Endothelial cell of umbilical vein (primary cell): Measurements from ENCODE around the gene IQGAP2. TPM values are rescaled to one million over a fixed set of nuclear protein-coding genes. Genes with fewer than 3 reads are reported as not detected.

Experiments used
- BruUV-seq: library from RNA; stranded (reverse); fragments of 400-500 nt; replicated peaks from 2 replicates; lab custom pipeline; 2021; lab: Mats Ljungman, UMichigan
- CTCF ChIA-PET: fragments of 300-600, 350-600 bp; sonication (Branson Sonifier 250); formaldehyde crosslinking; loops from one replicate; lab custom pipeline; 2021; ENCODE audit warnings: antibody characterized with exemption, inconsistent platforms; lab: Charles Lee
- POLR2A ChIA-PET: fragments of 300-600, 350-600 bp; sonication (Branson Sonifier 250); formaldehyde crosslinking; loops from one replicate; lab custom pipeline; 2021; ENCODE audit warnings: antibody characterized with exemption, inconsistent platforms; lab: Charles Lee
- DNase-seq: peaks from one replicate; pipeline ENCODE4 v3.0.0-alpha.2; 2011; ENCODE audit warnings: low read depth, low spot score
- FAIRE-seq: peaks from 2 replicates; lab custom pipeline; 2011; peaks lifted over from hg19 to GRCh38; lab: Jason Lieb, UNC
- H2AFZ ChIP-seq: 2 replicates; pipeline ENCODE4 v1.6.0; 2012; ENCODE audit warnings: low read depth, low read length, control low read depth, inconsistent platforms
- H3K27ac ChIP-seq: 2 replicates; pipeline ENCODE4 v1.5.1; 2011; ENCODE audit warnings: low read depth, mild to moderate bottlenecking, control low read depth, low read length, moderate library complexity; ENCODE audit not compliant: insufficient read depth
- H3K27me3 ChIP-seq, 2 experiments: 2 replicates each; pipeline versions ENCODE4 v1.6.0 to v1.6.1; 2011; ENCODE audit warnings: low read length in 2 of 2, mixed read lengths in 1 of 2; ENCODE audit not compliant: control insufficient read depth in 2 of 2, insufficient read depth in 2 of 2
- H3K36me3 ChIP-seq, 2 experiments: 2 replicates in 1 of 2; 3 replicates in 1 of 2; pipeline ENCODE4 v1.5.1; 2011; ENCODE audit warnings: low read length in 2 of 2, mild to moderate bottlenecking in 1 of 2, moderate library complexity in 1 of 2; ENCODE audit not compliant: control insufficient read depth in 2 of 2, insufficient read depth in 2 of 2; ENCODE audit errors: extremely low read depth in 1 of 2
- H3K4me1 ChIP-seq: 3 replicates; pipeline ENCODE4 v1.5.1; 2011; ENCODE audit warnings: mild to moderate bottlenecking, low read length; ENCODE audit not compliant: control insufficient read depth, insufficient read depth; ENCODE audit errors: extremely low read depth
- H3K4me2 ChIP-seq: 2 replicates; pipeline ENCODE4 v1.6.1; 2011; ENCODE audit warnings: low read length, control low read depth, mixed read lengths; ENCODE audit not compliant: insufficient read depth
- H3K4me3 ChIP-seq, 3 experiments: fragments of 200-600 bp in 1 of 3; sonication (generic), shearing (Covaris generic) in 1 of 3; replicated peaks in 1 of 3; 2 replicates each; pipeline ENCODE4 v1.5.1; 2011 to 2016; ENCODE audit warnings: control low read depth in 3 of 3, low read length in 3 of 3, mild to moderate bottlenecking in 2 of 3, inconsistent platforms in 1 of 3, low read depth in 1 of 3, moderate library complexity in 1 of 3; ENCODE audit not compliant: insufficient read depth in 1 of 3
- H3K79me2 ChIP-seq: 2 replicates; pipeline ENCODE4 v1.6.0; 2012; ENCODE audit warnings: low read length, inconsistent platforms; ENCODE audit not compliant: control insufficient read depth, insufficient read depth
- H3K9ac ChIP-seq: replicated peaks from 2 replicates; pipeline ENCODE3; 2011; ENCODE audit warnings: low read length, control low read depth; ENCODE audit not compliant: insufficient read depth; ENCODE audit errors: extremely low read depth
- H3K9me1 ChIP-seq: replicated peaks from 3 replicates; pipeline ENCODE4 v1.6.0; 2011; ENCODE audit warnings: mild to moderate bottlenecking, low read length; ENCODE audit not compliant: control insufficient read depth, insufficient read depth; ENCODE audit errors: extremely low read depth
- H3K9me3 ChIP-seq: replicated peaks from 2 replicates; pipeline ENCODE4 v1.5.1; 2012; ENCODE audit warnings: low read length, inconsistent platforms; ENCODE audit not compliant: control insufficient read depth, insufficient read depth
- H4K20me1 ChIP-seq: replicated peaks from 2 replicates; pipeline ENCODE3; 2011; ENCODE audit warnings: mild to moderate bottlenecking, low read length; ENCODE audit not compliant: control insufficient read depth, insufficient read depth; ENCODE audit errors: extremely low read depth
- EZH2 ChIP-seq: IDR thresholded peaks from 2 replicates; pipeline ENCODE4 v1.6.1; 2012; ENCODE audit warnings: borderline replicate concordance, low read depth, mild to moderate bottlenecking, moderate library complexity, low read length, inconsistent platforms; ENCODE audit not compliant: severe bottlenecking
- FOS ChIP-seq: IDR thresholded peaks from 2 replicates; pipeline ENCODE4 v1.6.1; 2011; ENCODE audit warnings: mild to moderate bottlenecking, low read length, moderate library complexity, borderline replicate concordance; ENCODE audit not compliant: insufficient read depth
- GATA2 ChIP-seq: IDR thresholded peaks from 2 replicates; pipeline ENCODE4 v1.7.0; 2011; ENCODE audit warnings: low read depth, mild to moderate bottlenecking, moderate library complexity, mixed read lengths, low read length; ENCODE audit not compliant: insufficient read length, insufficient read depth
- JUN ChIP-seq: IDR thresholded peaks from 2 replicates; pipeline ENCODE4 v1.6.1; 2011; ENCODE audit warnings: borderline replicate concordance, low read depth; ENCODE audit not compliant: insufficient read length, insufficient read depth
- MYC ChIP-seq: IDR thresholded peaks from one replicate; pipeline ENCODE4 v1.6.1; 2011; ENCODE audit warnings: mild to moderate bottlenecking, low read depth, low read length
- POLR2A ChIP-seq: IDR thresholded peaks from 2 replicates; pipeline ENCODE4 v1.6.1; 2012; ENCODE audit warnings: low read depth, mild to moderate bottlenecking, control low read depth, low read length
- POLR2AphosphoS5 ChIP-seq: IDR thresholded peaks from 2 replicates; pipeline ENCODE4 v1.6.1; 2012; ENCODE audit warnings: low read depth, mild to moderate bottlenecking, control low read depth, low read length, moderate library complexity; ENCODE audit not compliant: insufficient read depth
- dilution Hi-C: fragments of 300-500 bp; cut with MboI; formaldehyde crosslinking; loops from one replicate; pipeline ENCODE4 v1.15.0; 2019; ENCODE audit warnings: low sequenced_read_pairs; ENCODE audit not compliant: extremely low pct_ligation_motif_present
- intact Hi-C: fragments of 100-400 bp; cut with micrococcal nuclease; formaldehyde crosslinking; loops from one replicate; pipeline ENCODE4 v1.10.0; 2022
- polyA plus RNA-seq, 4 experiments: library from polyadenylated mRNA; depleted of rRNA in 3 of 4; stranded (reverse) in 3 of 4; unstranded in 1 of 4; fragments of >200 nt; gene quantifications; 2 replicates each; pipeline versions ENCODE4 v1.2.1 to v1.2.3, GENCODE V29; 2011 to 2012; ENCODE audit warnings: missing spikeins in 1 of 4
- small RNA-seq: library from RNA; depleted of rRNA; stranded (forward); fragments of <200 nt; gene quantifications from one replicate; pipeline ENCODE3, GENCODE V24; 2012; ENCODE audit warnings: low replicate concordance, low read depth; ENCODE audit not compliant: insufficient read depth, insufficient read length
- total RNA-seq: library from RNA; stranded (reverse); gene quantifications from 2 replicates; pipeline ENCODE4 v1.2.3, GENCODE V29; 2021
- TF ChIP-seq, protein P1 (sequence below): IDR thresholded peaks from 2 replicates; pipeline ENCODE4 v1.6.1; 2011; ENCODE audit not compliant: insufficient read depth, insufficient read length
- TF ChIP-seq, protein P2 (sequence below), 2 donors: IDR thresholded peaks; 1 replicate in 1 of 2; 2 replicates in 1 of 2; pipeline ENCODE4 v1.5.1; 2011; ENCODE audit warnings: low read length in 2 of 2, mild to moderate bottlenecking in 2 of 2, moderate library complexity in 2 of 2, control low read depth in 1 of 2, inconsistent platforms in 1 of 2, low read depth in 1 of 2; ENCODE audit not compliant: insufficient read depth in 1 of 2; ENCODE audit errors: extremely low read depth in 1 of 2

Gene IQGAP2
- total and polyA plus RNA-seq, 2 donors (not counting 3 experiments of a cell fraction or from before 2014, with no cell fraction given): 4.5 to 4.7 TPM

DNA sequence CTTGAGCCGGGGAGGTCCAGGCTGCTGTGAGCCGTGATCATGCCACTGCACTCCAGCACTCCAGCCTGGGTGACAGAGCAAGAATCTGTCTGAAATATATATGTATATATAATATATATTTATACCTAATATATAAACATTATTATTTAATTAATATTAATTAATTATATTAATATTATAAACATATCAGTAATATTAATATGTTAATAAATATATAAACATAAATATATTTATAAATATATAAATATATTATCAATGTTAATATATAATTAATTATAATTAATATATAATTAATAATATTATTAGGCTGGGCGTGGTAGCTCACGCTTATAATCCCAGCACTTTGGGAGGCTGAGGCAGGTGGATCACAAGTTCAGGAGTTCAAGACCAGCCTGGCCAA lies 354.0 kb downstream of the IQGAP2 start:
- DNase-seq (no peak), FAIRE-seq (no peak)
- POLR2A ChIA-PET: no interaction called here
- Histone ChIP-seq H3K27me3 (no peaks in the 10 kb centered on the region), H3K9me1 (no peaks in the 10 kb centered on the region), H4K20me1 (no peaks in the 10 kb centered on the region), H3K79me2 (no peaks in the 10 kb centered on the region), H3K9me3 (no peaks in the 10 kb centered on the region), H3K27ac (no peak overlapping the region), H3K36me3 (no peaks in the 10 kb centered on the region), H3K4me3 (no peak overlapping the region), H3K4me2 (no peak overlapping the region), H3K4me1 (no peaks in the 10 kb centered on the region), H3K9ac (no peak overlapping the region), H2AFZ (no peak overlapping the region)
- BruUV-seq: no TSS peak
- dilution Hi-C loops (no loop called here), intact Hi-C loops (no loop called here)
- CTCF ChIA-PET: interaction anchor here (0.8 kb wide), 1 partner anchor 18 kb away, joined by 3 read pairs; no protein-coding TSS in a partner anchor
- TF ChIP-seq POLR2AphosphoS5 (no peak), JUN (no peak), MYC (no peak), POLR2A (no peak), FOS (no peak), GATA2 (no peak), EZH2 (no peak)
- TF ChIP-seq, protein P1, sequence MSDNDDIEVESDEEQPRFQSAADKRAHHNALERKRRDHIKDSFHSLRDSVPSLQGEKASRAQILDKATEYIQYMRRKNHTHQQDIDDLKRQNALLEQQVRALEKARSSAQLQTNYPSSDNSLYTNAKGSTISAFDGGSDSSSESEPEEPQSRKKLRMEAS: no peak
- TF ChIP-seq, protein P2, sequence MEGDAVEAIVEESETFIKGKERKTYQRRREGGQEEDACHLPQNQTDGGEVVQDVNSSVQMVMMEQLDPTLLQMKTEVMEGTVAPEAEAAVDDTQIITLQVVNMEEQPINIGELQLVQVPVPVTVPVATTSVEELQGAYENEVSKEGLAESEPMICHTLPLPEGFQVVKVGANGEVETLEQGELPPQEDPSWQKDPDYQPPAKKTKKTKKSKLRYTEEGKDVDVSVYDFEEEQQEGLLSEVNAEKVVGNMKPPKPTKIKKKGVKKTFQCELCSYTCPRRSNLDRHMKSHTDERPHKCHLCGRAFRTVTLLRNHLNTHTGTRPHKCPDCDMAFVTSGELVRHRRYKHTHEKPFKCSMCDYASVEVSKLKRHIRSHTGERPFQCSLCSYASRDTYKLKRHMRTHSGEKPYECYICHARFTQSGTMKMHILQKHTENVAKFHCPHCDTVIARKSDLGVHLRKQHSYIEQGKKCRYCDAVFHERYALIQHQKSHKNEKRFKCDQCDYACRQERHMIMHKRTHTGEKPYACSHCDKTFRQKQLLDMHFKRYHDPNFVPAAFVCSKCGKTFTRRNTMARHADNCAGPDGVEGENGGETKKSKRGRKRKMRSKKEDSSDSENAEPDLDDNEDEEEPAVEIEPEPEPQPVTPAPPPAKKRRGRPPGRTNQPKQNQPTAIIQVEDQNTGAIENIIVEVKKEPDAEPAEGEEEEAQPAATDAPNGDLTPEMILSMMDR (IDR thresholded peaks at IDR 0.05; ENCODE audit: extremely low read depth in 1 of 2, insufficient read depth in 1 of 2, low read depth in 1 of 2, low read length in 2 of 2): no peak

Small RNA genes within 50 kb of the gene (small RNA-seq; reads per million reads assigned to genes)
- gene RF02154 (not detected), gene RF02155 (not detected)

Other genes starting within 250 kb of the IQGAP2 start
- gene F2RL2, start 220.1 kb downstream of the IQGAP2 start, total RNA-seq: 10.2 and 19.8 TPM in 2 replicates
- 33.0 and 33.3 TPM in 2 replicates for gene F2RL2, start 220.1 kb downstream of the IQGAP2 start, polyA plus RNA-seq